Skeletal muscle tissue (tissue), 4 donors: ENCODE data around the gene CD247. TPM values are rescaled to one million over a fixed set of nuclear protein-coding genes. Genes with fewer than 3 reads are reported as not detected.

Experiments
- H3K27ac ChIP-seq: one replicate; pipeline ENCODE4 v1.7.0; 2013; ENCODE audit warnings: mild to moderate bottlenecking, low read depth, low read length, inconsistent platforms
- H3K27me3 ChIP-seq, 3 donors: one replicate each; pipeline ENCODE4 v1.7.0; 2013; ENCODE audit warnings: low read length in 3 of 3; ENCODE audit not compliant: control insufficient read depth in 3 of 3, insufficient read depth in 3 of 3
- H3K36me3 ChIP-seq, 3 donors: one replicate each; pipeline ENCODE4 v1.7.0; 2013; ENCODE audit warnings: low read length in 3 of 3; ENCODE audit not compliant: control insufficient read depth in 3 of 3, insufficient read depth in 3 of 3
- H3K4me1 ChIP-seq, 3 donors: one replicate each; pipeline ENCODE4 v1.7.0; 2013; ENCODE audit warnings: low read length in 3 of 3, mild to moderate bottlenecking in 3 of 3; ENCODE audit not compliant: control insufficient read depth in 3 of 3, insufficient read depth in 3 of 3
- H3K4me3 ChIP-seq, 3 donors: one replicate each; pipeline ENCODE4 v1.7.0; 2013; ENCODE audit warnings: low read length in 3 of 3
- H3K9ac ChIP-seq, 3 donors: one replicate each; pipeline ENCODE4 v1.7.0; 2013; ENCODE audit warnings: low read length in 3 of 3, mild to moderate bottlenecking in 3 of 3, moderate library complexity in 2 of 3, low read depth in 1 of 3
- H3K9me3 ChIP-seq, 3 donors: one replicate each; pipeline ENCODE4 v1.7.0; 2013; ENCODE audit warnings: low read length in 3 of 3; ENCODE audit not compliant: control insufficient read depth in 3 of 3
- total RNA-seq: library from RNA; depleted of rRNA; stranded (reverse); fragments of >200 nt; gene quantifications from one replicate; pipeline ENCODE4 v1.2.3, GENCODE V29; 2014
- donor health status: Osteomylitis.

The CD247 gene
- total RNA-seq, 1 donor from 2014 or later: 0.52 TPM

- no peaks in the 10 kb centered on the region for H3K36me3 ChIP-seq
- no peaks in the 10 kb centered on the region for H3K4me1 ChIP-seq
- H3K27ac ChIP-seq: no peak overlapping the region
- H3K9me3 ChIP-seq: no peaks in the 10 kb centered on the region
- no peak overlapping the region for H3K9ac ChIP-seq
- H3K4me3 ChIP-seq: no peak overlapping the region
- H3K27me3 ChIP-seq: no peaks in the 10 kb centered on the region
Observed at GRCh38 chr1:167423684-167424619, 94.4 kb downstream of the CD247 start.

- Histone ChIP-seq H3K9ac (no peak overlapping the region), H3K9me3 (no peaks in the 10 kb centered on the region), H3K4me3 (no peak overlapping the region), H3K27ac (no peak overlapping the region), H3K4me1 (no peaks in the 10 kb centered on the region), H3K36me3 (peaks cover 5 to 9% (median 7%) of the 10 kb centered on the region in 3 donors), H3K27me3 (no peaks in the 10 kb centered on the region)
Observed at GRCh38 chr1:167420510-167420909, 97.8 kb downstream of the CD247 start.

GRCh38 chr1:167419245-167419644, 99.1 kb downstream of the CD247 start:
- H3K4me3 ChIP-seq: no peak overlapping the region
- no peak overlapping the region for H3K27ac ChIP-seq
- H3K9ac ChIP-seq: no peak overlapping the region
- H3K27me3 ChIP-seq: no peaks in the 10 kb centered on the region
- peaks cover 7 to 15% (median 15%) of the 10 kb centered on the region in 3 donors for H3K36me3 ChIP-seq
- no peaks in the 10 kb centered on the region for H3K9me3 ChIP-seq
- H3K4me1 ChIP-seq: no peaks in the 10 kb centered on the region

GRCh38 chr1:167418391-167418790, 99.9 kb downstream of the CD247 start:
- H3K9ac ChIP-seq: no peak overlapping the region
- no peaks in the 10 kb centered on the region for H3K27me3 ChIP-seq
- no peaks in the 10 kb centered on the region for H3K9me3 ChIP-seq
- H3K27ac ChIP-seq: no peak overlapping the region
- H3K4me3 ChIP-seq: no peak overlapping the region
- H3K36me3 ChIP-seq: peaks cover 7 to 17% (median 17%) of the 10 kb centered on the region in 3 donors
- H3K4me1 ChIP-seq: no peaks in the 10 kb centered on the region

GRCh38 chr1:167416506-167416905, 101.8 kb downstream of the CD247 start:
- H3K9me3 ChIP-seq: no peaks in the 10 kb centered on the region
- no peak overlapping the region for H3K9ac ChIP-seq
- H3K36me3 ChIP-seq: peaks cover 13 to 29% (median 28%) of the 10 kb centered on the region in 3 donors
- no peaks in the 10 kb centered on the region for H3K4me1 ChIP-seq
- H3K27me3 ChIP-seq: no peaks in the 10 kb centered on the region
- no peak overlapping the region for H3K27ac ChIP-seq
- no peak overlapping the region for H3K4me3 ChIP-seq

- Histone ChIP-seq H3K9ac (no peak overlapping the region), H3K9me3 (no peaks in the 10 kb centered on the region), H3K27me3 (no peaks in the 10 kb centered on the region), H3K4me1 (no peaks in the 10 kb centered on the region), H3K36me3 (peaks cover 13 to 29% (median 28%) of the 10 kb centered on the region in 3 donors), H3K27ac (no peak overlapping the region), H3K4me3 (no peak overlapping the region)
Observed at GRCh38 chr1:167413328-167413727, 105.0 kb downstream of the CD247 start.

- H3K27me3 ChIP-seq: no peaks in the 10 kb centered on the region
- no peak overlapping the region for H3K27ac ChIP-seq
- H3K4me3 ChIP-seq: no peak overlapping the region
- H3K4me1 ChIP-seq: no peaks in the 10 kb centered on the region
- H3K9me3 ChIP-seq: no peaks in the 10 kb centered on the region
- H3K36me3 ChIP-seq: peaks cover 13 to 29% (median 27%) of the 10 kb centered on the region in 3 donors
- no peak overlapping the region for H3K9ac ChIP-seq
Observed at GRCh38 chr1:167412920-167413319, 105.4 kb downstream of the CD247 start.

GRCh38 chr1:167412072-167412471, 106.3 kb downstream of the CD247 start:
- no peaks in the 10 kb centered on the region for H3K9me3 ChIP-seq
- H3K36me3 ChIP-seq: peaks cover 13 to 29% (median 27%) of the 10 kb centered on the region in 3 donors
- H3K4me1 ChIP-seq: no peaks in the 10 kb centered on the region
- H3K27ac ChIP-seq: no peak overlapping the region
- no peak overlapping the region for H3K4me3 ChIP-seq
- no peak overlapping the region for H3K9ac ChIP-seq
- H3K27me3 ChIP-seq: no peaks in the 10 kb centered on the region

- Histone ChIP-seq H3K27ac (no peak overlapping the region), H3K27me3 (no peaks in the 10 kb centered on the region), H3K4me3 (no peak overlapping the region), H3K9me3 (no peaks in the 10 kb centered on the region), H3K36me3 (peaks cover 8 to 21% (median 18%) of the 10 kb centered on the region in 3 donors), H3K4me1 (no peaks in the 10 kb centered on the region), H3K9ac (no peak overlapping the region)
Observed at GRCh38 chr1:167409183-167409582, 109.1 kb downstream of the CD247 start.

- H3K4me3 ChIP-seq: no peak overlapping the region
- H3K4me1 ChIP-seq: no peaks in the 10 kb centered on the region
- H3K27ac ChIP-seq: no peak overlapping the region
- no peak overlapping the region for H3K9ac ChIP-seq
- H3K27me3 ChIP-seq: no peaks in the 10 kb centered on the region
- peaks cover 8 to 22% (median 18%) of the 10 kb centered on the region in 3 donors for H3K36me3 ChIP-seq
- no peaks in the 10 kb centered on the region for H3K9me3 ChIP-seq
Observed at GRCh38 chr1:167408355-167408754, 110.0 kb downstream of the CD247 start.
